ENCODE data around the gene FABP7.

Gene FABP7

DNA sequence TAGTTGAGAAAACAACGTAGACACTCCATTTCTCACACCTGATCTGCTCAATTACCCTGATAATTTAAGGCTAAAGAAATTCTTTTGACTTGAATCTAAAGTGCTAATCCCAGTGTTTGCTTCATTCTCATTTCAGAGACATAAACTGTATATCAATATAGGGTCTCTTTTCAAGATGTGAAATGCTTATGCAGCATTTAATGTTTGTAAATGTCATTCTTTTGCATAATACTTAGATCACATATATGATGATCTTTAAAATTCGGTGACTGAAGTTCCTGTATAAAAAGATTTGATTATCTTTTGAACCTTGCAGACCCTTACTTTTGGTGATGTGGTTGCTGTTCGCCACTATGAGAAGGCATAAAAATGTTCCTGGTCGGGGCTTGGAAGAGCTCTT lies 3.9 kb downstream of the FABP7 start:
- in situ Hi-C loops (cut with HindIII; ENCODE audit: low sequenced_read_pairs) = no loop called here
- H3K4me3 ChIP-seq (ENCODE audit: low read depth, low read length) = no peak overlapping the region
- TF ChIP-seq, protein P1, sequence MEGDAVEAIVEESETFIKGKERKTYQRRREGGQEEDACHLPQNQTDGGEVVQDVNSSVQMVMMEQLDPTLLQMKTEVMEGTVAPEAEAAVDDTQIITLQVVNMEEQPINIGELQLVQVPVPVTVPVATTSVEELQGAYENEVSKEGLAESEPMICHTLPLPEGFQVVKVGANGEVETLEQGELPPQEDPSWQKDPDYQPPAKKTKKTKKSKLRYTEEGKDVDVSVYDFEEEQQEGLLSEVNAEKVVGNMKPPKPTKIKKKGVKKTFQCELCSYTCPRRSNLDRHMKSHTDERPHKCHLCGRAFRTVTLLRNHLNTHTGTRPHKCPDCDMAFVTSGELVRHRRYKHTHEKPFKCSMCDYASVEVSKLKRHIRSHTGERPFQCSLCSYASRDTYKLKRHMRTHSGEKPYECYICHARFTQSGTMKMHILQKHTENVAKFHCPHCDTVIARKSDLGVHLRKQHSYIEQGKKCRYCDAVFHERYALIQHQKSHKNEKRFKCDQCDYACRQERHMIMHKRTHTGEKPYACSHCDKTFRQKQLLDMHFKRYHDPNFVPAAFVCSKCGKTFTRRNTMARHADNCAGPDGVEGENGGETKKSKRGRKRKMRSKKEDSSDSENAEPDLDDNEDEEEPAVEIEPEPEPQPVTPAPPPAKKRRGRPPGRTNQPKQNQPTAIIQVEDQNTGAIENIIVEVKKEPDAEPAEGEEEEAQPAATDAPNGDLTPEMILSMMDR (IDR thresholded peaks at IDR 0.05; ENCODE audit: low read depth, low read length, missing control alignments) = no peak
- DNase-seq (ENCODE audit: low read depth) = no peak

DNA sequence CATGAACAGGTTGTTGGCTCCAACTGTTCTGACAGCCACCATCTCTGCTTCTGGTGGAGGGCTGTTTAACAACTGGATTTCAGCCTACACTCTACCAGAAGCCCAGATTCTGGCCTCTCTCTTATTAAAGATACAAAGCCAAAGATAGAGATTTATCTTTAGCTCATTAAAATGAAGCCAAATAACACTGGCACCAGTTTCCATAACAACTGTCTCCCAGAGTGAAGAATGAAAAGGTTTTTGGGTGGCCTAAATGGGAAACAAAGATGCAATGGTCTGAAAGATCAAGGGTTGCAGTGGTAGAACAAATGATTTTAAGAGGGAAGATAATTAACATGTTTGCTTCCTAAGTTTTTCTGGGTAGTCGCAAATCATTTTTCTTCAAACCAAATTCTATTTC lies 6.4 kb downstream of the FABP7 start:
- DNase-seq (ENCODE audit: low read depth) = no peak
- H3K4me3 ChIP-seq (ENCODE audit: low read depth, low read length) = no peak overlapping the region
- TF ChIP-seq, protein P1 (IDR thresholded peaks at IDR 0.05; ENCODE audit: low read depth, low read length, missing control alignments) = no peak
- in situ Hi-C loops (cut with HindIII; ENCODE audit: low sequenced_read_pairs) = no loop called here

DNA sequence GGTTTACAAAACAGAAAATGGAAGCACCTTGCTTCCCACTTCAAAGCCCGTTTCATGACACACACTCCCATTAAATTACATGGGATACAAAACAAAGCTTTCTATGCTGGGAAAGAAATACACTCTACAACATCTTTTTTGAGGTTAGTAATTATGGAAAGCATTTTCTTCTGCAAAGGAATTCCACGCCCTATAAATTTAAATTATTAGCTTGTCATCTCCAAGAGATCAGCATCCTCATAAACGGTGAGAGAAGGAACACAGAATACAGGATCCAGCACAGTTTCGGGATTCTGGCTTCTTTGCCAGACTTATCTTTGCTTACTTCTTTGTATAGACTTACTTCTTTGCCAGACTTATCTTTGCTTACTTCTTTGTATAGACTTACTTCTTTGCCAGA lies 8.2 kb downstream of the FABP7 start:
- H3K4me3 ChIP-seq (ENCODE audit: low read depth, low read length) = no peak overlapping the region
- DNase-seq (ENCODE audit: low read depth) = no peak
- TF ChIP-seq, protein P1 (IDR thresholded peaks at IDR 0.05; ENCODE audit: low read depth, low read length, missing control alignments) = no peak
- in situ Hi-C loops (cut with HindIII; ENCODE audit: low sequenced_read_pairs) = no loop called here

DNA sequence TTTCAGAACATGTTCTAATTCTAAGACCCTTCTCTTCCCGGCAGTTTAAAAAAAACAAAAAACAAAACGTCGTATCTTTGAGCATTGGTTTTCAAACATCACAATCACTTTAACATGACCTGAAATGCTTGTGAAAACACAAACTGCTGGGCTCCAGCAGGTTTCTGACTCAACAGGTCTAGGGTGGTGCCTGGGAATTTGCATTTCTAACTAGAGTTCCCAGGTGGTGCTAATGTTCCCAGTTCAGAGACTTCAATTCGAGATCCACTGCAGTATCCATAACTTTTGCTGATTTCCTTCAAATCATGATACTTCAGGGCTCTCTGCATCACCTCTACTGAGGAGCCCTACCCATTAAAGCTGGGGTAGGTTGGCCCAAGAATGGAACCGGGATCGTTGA lies 8.7 kb downstream of the FABP7 start:
- no peak overlapping the region for H3K4me3 ChIP-seq (ENCODE audit: low read depth, low read length)
- TF ChIP-seq, protein P1 (IDR thresholded peaks at IDR 0.05; ENCODE audit: low read depth, low read length, missing control alignments) = no peak
- DNase-seq (ENCODE audit: low read depth) = no peak
- in situ Hi-C loops (cut with HindIII; ENCODE audit: low sequenced_read_pairs) = no loop called here

DNA sequence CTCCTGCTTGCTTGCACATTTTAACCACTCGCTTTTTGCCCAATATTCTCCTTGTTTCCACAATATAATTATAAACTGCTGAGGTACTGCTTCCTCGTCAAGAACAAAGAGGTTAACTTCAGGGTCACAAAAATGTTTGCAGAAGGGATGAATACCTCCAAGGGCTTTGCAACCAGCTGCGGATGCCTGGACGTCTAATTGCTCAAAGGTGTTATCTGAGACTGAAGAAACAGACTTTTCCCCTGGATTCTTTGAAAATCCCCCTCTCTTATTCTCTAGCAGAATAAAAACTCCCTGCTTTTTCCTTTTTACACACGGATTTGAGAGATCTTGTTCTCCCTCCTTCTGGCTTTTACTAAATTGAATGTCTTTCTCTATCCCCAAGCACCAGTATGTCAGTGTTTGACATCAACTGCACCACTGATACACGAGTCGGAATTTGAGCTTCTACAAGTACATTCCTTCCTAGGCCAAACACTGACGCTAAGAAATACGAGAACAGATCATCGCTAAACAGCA lies 9.2 kb downstream of the FABP7 start:
- TF ChIP-seq, protein P1 (IDR thresholded peaks at IDR 0.05; ENCODE audit: low read depth, low read length, missing control alignments) = no peak
- in situ Hi-C loops (cut with HindIII; ENCODE audit: low sequenced_read_pairs) = no loop called here
- peak; percentile 57 for DNase-seq (ENCODE audit: low read depth)
- H3K4me3 ChIP-seq (ENCODE audit: low read depth, low read length) = peak overlapping the region; percentile 60

DNA sequence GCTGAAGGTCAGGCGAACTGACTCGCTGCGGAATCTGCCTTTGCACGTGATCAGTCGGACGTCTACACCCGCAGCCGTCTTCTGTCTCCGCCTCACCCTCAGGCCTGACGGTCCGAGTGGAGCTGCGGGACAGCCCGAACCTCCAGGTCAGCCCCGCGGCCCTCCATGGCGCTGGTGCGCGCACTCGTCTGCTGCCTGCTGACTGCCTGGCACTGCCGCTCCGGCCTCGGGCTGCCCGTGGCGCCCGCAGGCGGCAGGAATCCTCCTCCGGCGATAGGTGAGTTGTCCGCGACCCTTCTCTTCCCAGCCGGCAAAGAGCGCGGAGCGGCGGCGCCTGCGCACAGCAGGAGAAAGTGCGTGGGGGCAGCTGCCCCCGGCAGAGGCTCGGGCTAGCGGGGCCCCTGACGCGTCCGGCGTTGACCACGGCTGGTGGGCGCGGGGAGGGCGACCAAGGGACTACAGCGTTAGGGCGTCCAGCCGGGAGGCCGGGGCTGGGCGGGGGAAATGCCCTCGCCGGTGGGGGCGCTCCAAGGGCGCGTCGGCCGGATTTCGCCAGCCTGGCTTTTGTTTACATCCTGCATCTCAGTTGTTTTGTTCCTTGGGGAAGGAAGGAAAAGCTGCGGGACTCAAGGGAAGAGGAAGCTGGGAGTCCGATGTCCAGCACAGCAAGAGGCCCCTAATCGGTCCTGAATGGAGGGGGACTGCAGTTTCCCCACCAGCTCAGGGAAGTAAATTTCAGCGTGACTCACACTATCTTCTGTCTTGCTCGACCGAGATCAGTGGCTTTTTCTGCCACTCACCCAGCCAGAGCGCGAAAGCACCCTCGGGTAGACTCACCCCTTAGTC lies 9.9 kb downstream of the FABP7 start, which contains the start of gene SMPDL3A:
TSS of gene SMPDL3A (plus strand) at position 77 of the 846 bp plus-strand sequence. CDS start at position 166, 89 bp downstream.
- TF ChIP-seq, protein P1 (IDR thresholded peaks at IDR 0.05; ENCODE audit: low read depth, low read length, missing control alignments) = peak; percentile 33
- H3K4me3 ChIP-seq (ENCODE audit: low read depth, low read length) = peak within 1 kb of the TSS; percentile 60
- in situ Hi-C loops (cut with HindIII; ENCODE audit: low sequenced_read_pairs) = no loop called here
- no peak for DNase-seq (ENCODE audit: low read depth)

Data from astrocyte of the cerebellum (primary cell).